NT2/D1 (cell line): ENCODE data around the gene CROCC.
"Not testable (repeated sequence)": the region's sequence is repeated elsewhere in the genome, so short reads cannot be mapped to it uniquely, and the experiment has no call there.

Experiments
- SUZ12 ChIP-seq: IDR thresholded peaks from 2 replicates; pipeline ENCODE4 v1.6.1; 2011; ENCODE audit not compliant: insufficient read length, insufficient read depth; ENCODE audit errors: extremely low read depth
- YY1 ChIP-seq: IDR thresholded peaks from 2 replicates; pipeline ENCODE4 v1.6.1; 2011; ENCODE audit not compliant: insufficient read length, insufficient read depth
- ZNF274 ChIP-seq: IDR thresholded peaks from 2 replicates; pipeline ENCODE4 v1.6.1; 2011; ENCODE audit warnings: mild to moderate bottlenecking, low read depth, low read length

DNA sequence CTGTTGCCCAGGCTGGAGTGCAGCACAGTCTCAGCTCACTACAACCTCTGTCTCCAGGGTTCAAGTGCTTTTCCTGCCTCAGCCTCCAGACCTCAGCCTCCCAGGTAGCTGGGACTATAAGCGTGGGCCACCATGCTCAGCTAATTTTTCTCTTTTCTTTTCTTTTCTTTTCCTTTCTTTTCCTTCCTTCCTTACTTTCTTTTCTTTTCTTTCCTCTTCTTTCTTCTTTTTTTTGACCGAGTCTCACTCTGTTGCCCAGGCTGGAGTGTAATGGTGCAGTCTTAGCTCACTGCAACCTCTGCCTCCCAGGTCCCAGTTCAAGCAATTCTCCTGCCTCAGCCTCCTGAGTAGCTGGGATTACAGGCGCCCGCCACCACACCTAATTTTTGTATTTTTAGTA lies 42.4 kb downstream of the CROCC start:
- not testable (repeated sequence) for TF ChIP-seq ZNF274, YY1, SUZ12
